Measurements from ENCODE around the gene PRSS57. TPM values are rescaled to one million over a fixed set of nuclear protein-coding genes. Genes with fewer than 3 reads are reported as not detected.
"Not testable (repeated sequence)": the region's sequence is repeated elsewhere in the genome, so short reads cannot be mapped to it uniquely, and the experiment has no call there.

The PRSS57 gene
- total RNA-seq, 2 donors from 2014 or later = not detected

GRCh38 chr19:703651-704446, 8.6 kb upstream of the PRSS57 start:
- ATAC-seq (peak; percentile 76 to 85), DNase-seq (peak; percentile 90)
- intact Hi-C loops (cut with DNase I) = no loop called here

GRCh38 chr19:703329-703650, 8.0 kb upstream of the PRSS57 start:
- ATAC-seq (no peak), DNase-seq (no peak)
- intact Hi-C loops (cut with DNase I) = no loop called here

GRCh38 chr19:702847-703246, 7.6 kb upstream of the PRSS57 start:
- intact Hi-C loops (cut with DNase I); ATAC-seq; DNase-seq: not testable (repeated sequence)

GRCh38 chr19:699885-700284, 4.6 kb upstream of the PRSS57 start:
- DNase-seq; intact Hi-C loops (cut with DNase I); ATAC-seq: not testable (repeated sequence)

GRCh38 chr19:698529-698928, 3.3 kb upstream of the PRSS57 start:
- ATAC-seq; intact Hi-C loops (cut with DNase I): not testable (repeated sequence)

GRCh38 chr19:694481-695351, 536 bp downstream of the PRSS57 start:
- DNase-seq (no peak), ATAC-seq (no peak)
- intact Hi-C loops (cut with DNase I) = no loop called here

More at GRCh38 chr19:698529-698928, 3.3 kb upstream of the PRSS57 start:
- DNase-seq = not testable (repeated sequence)

- ATAC-seq = peak in 1 of 2 donors; percentile 18
- peak; percentile 65 for DNase-seq
- intact Hi-C loops (cut with DNase I) = no loop called here
These were observed 5.0 kb downstream of the PRSS57 start for GRCh38 chr19:690203-690602.

- ATAC-seq = no peak
These were observed 6.3 kb downstream of the PRSS57 start for GRCh38 chr19:688992-689391.

GRCh38 chr19:688214-688613, 7.0 kb downstream of the PRSS57 start:
- DNase-seq (peak; percentile 30), ATAC-seq (no peak)
- intact Hi-C loops (cut with DNase I) = no loop called here

More at GRCh38 chr19:688992-689391, 6.3 kb downstream of the PRSS57 start:
- intact Hi-C loops (cut with DNase I) = no loop called here
- DNase-seq = no peak

GRCh38 chr19:687569-688166, 7.6 kb downstream of the PRSS57 start:
- DNase-seq (no peak), ATAC-seq (no peak)
- intact Hi-C loops (cut with DNase I) = no loop called here

GRCh38 chr19:686589-687297, 8.5 kb downstream of the PRSS57 start:
- ATAC-seq (no peak), DNase-seq (no peak)
- intact Hi-C loops (cut with DNase I) = no loop called here

GRCh38 chr19:685454-685931, 9.8 kb downstream of the PRSS57 start:
- intact Hi-C loops (cut with DNase I) = no loop called here
- peak; percentile 33 for DNase-seq
- ATAC-seq = no peak

GRCh38 chr19:682678-683320, 12.5 kb downstream of the PRSS57 start:
- DNase-seq (peak; percentile 44), ATAC-seq (no peak)
- intact Hi-C loops (cut with DNase I) = no loop called here

- ATAC-seq = no peak
- intact Hi-C loops (cut with DNase I) = no loop called here
- DNase-seq = no peak
These were observed 13.9 kb downstream of the PRSS57 start for GRCh38 chr19:681029-682019.

GRCh38 chr19:680287-681028, 14.8 kb downstream of the PRSS57 start:
- ATAC-seq = peak; percentile 84 to 86
- peak; percentile 100 for DNase-seq
- intact Hi-C loops (cut with DNase I) = no loop called here

GRCh38 chr19:679418-680286, 15.6 kb downstream of the PRSS57 start:
- DNase-seq = peak; percentile 88
- intact Hi-C loops (cut with DNase I) = no loop called here
- peak; percentile 8 to 44 for ATAC-seq

Measured in left cardiac atrium (tissue), 4 donors.